ENCODE measurements around the gene CAPNS1.
"Not testable (repeated sequence)": the region's sequence is repeated elsewhere in the genome, so short reads cannot be mapped to it uniquely, and the experiment has no call there.

Gene CAPNS1

DNA sequence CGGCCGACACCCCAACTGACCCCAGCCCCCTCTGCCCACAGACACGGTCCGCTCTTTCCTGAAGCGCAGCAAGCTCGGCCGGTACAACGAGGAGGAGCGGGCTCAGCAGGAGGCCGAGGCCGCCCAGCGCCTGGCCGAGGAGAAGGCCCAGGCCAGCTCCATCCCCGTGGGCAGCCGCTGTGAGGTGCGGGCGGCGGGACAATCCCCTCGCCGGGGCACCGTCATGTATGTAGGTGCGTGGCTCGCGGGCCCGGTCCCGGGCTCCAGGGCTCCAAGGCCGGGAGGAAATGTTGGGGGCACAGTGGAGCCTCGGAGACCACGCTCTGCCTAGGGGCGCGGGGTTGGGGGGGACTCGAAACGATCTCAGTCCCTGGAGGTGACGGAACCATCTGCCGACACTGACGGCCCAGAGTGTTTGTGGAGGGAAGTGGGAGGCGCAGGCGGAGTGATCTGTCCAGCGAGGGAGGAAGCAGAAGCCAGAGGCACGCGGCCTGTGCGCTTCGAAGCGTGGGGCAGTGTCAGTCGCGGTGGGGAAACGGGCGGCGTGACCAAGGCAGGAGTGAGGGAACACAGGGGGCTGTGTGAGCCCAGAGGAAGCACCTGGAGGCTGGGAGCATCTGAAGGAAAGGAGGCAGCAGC lies 18.3 kb upstream of the CAPNS1 start:
- H3K4me3 ChIP-seq, result no peak overlapping the region
- no peak overlapping the region for H3K27ac ChIP-seq
- DNase-seq (ENCODE audit: low spot score), result no peak
- TF ChIP-seq, protein P1, sequence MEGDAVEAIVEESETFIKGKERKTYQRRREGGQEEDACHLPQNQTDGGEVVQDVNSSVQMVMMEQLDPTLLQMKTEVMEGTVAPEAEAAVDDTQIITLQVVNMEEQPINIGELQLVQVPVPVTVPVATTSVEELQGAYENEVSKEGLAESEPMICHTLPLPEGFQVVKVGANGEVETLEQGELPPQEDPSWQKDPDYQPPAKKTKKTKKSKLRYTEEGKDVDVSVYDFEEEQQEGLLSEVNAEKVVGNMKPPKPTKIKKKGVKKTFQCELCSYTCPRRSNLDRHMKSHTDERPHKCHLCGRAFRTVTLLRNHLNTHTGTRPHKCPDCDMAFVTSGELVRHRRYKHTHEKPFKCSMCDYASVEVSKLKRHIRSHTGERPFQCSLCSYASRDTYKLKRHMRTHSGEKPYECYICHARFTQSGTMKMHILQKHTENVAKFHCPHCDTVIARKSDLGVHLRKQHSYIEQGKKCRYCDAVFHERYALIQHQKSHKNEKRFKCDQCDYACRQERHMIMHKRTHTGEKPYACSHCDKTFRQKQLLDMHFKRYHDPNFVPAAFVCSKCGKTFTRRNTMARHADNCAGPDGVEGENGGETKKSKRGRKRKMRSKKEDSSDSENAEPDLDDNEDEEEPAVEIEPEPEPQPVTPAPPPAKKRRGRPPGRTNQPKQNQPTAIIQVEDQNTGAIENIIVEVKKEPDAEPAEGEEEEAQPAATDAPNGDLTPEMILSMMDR (IDR thresholded peaks at IDR 0.05), result no peak

- H3K27ac ChIP-seq, result no peak overlapping the region
Observed at GRCh38 chr19:36125557-36125956, 14.3 kb upstream of the CAPNS1 start.

GRCh38 chr19:36128392-36128736 lies 11.5 kb upstream of the CAPNS1 start:
- TF ChIP-seq, protein P1 (IDR thresholded peaks at IDR 0.05), result no peak
- Histone ChIP-seq H3K4me3 (peak overlapping the region; percentile 67), H3K27ac (peak overlapping the region; percentile 89 to 90)
- no peak for DNase-seq (ENCODE audit: low spot score)

More at GRCh38 chr19:36125557-36125956, 14.3 kb upstream of the CAPNS1 start:
- DNase-seq (ENCODE audit: low spot score), result no peak
- no peak overlapping the region for H3K4me3 ChIP-seq
- TF ChIP-seq, protein P1 (IDR thresholded peaks at IDR 0.05), result no peak

GRCh38 chr19:36131221-36131620 lies 8.6 kb upstream of the CAPNS1 start:
- not testable (repeated sequence) for DNase-seq (ENCODE audit: low spot score); H3K27ac ChIP-seq; H3K4me3 ChIP-seq

GRCh38 chr19:36134867-36135266 lies 5.0 kb upstream of the CAPNS1 start:
- not testable (repeated sequence) for H3K4me3 ChIP-seq; DNase-seq (ENCODE audit: low spot score); H3K27ac ChIP-seq

DNA sequence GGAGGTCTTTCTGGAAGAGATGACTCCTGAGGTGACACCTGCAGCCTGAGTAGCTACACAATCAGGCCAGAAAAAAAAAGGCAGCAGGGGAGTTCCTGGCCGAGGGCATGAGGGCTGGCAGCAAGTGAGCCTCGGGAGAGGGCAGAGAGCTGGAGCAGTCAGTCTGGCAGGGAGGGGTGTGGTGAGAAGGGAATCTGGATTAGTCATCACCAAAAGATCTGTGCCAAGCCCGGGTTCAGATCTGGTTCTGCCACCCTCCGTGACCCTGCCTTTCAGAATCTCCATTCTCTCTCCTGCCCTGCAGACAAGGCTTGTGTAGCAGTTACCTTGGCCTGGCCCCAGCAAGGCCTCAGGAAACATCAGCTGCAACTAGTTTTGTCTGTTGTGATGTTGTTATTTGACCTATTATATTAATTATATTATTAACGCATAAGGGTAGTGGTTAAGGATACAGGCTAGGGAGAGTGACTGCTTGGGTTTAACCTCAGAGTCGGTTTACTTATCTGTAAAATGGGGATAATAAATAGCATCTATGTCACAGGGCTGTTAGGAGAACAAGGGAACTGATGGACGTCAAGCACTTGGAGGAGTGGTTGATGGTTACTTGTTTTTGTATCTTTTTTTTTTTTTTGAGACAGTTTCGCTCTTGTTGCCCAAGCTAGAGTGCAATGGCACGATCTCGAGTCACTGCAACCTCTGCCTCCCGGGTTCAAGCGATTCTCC lies 2.7 kb upstream of the CAPNS1 start:
- TF ChIP-seq, protein P1 (IDR thresholded peaks at IDR 0.05), result no peak
- no peak for DNase-seq (ENCODE audit: low spot score)
- H3K4me3 ChIP-seq, result no peak overlapping the region

DNA sequence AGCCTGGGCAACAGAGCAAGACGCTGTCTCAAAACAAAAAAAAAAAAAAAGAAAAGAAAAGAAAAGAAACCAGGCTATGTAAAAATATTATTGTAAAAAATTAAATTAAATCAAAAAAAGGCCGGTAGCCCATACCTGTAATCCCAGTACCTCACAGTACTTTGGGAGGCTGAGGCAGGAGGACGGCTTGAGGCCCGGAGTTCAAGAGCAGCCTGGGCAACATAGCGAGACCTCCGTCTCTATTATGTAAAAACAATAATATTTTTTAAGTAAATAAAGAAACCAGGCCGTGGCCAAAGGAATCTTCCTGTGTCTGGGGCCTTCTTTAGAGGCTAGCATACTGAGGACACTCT lies 770 bp upstream of the CAPNS1 start:
- peak overlapping the region; percentile 87 to 97 for H3K27ac ChIP-seq

More for the DNA sequence above, 2.7 kb upstream of the CAPNS1 start:
- H3K27ac ChIP-seq, result peak overlapping the region; percentile 67 to 69

More for the DNA sequence above, 770 bp upstream of the CAPNS1 start:
- TF ChIP-seq, protein P1 (IDR thresholded peaks at IDR 0.05), result no peak
- H3K4me3 ChIP-seq, result peak overlapping the region; percentile 81
- DNase-seq (ENCODE audit: low spot score), result no peak

Data from coronary artery (tissue), 2 donors.